KMS-11 (cell line): ENCODE measurements around the gene FXYD5.
A peak's percentile ranks its signal among the peaks of the same experiment; 100 is the strongest.

ENCODE experiments used
- H2AFZ ChIP-seq: fragments of 200-600 bp; sonication (generic); 2 replicates; pipeline ENCODE4 v1.6.1; 2016; ENCODE audit warnings: antibody characterized with exemption, mixed run types, low read depth
- H3K27ac ChIP-seq: fragments of 200-600 bp; sonication (generic); 2 replicates; pipeline ENCODE4 v1.6.1; 2016; ENCODE audit warnings: mild to moderate bottlenecking, mixed run types
- H3K27me3 ChIP-seq: fragments of 200-600 bp; sonication (generic); 2 replicates; pipeline ENCODE4 v1.6.1; 2017; ENCODE audit warnings: mild to moderate bottlenecking, low read depth, mixed run types, moderate library complexity; ENCODE audit not compliant: insufficient read depth
- H3K36me3 ChIP-seq: fragments of 200-600 bp; sonication (generic); 2 replicates; pipeline ENCODE4 v1.6.1; 2017; ENCODE audit warnings: mild to moderate bottlenecking, mixed run types; ENCODE audit not compliant: insufficient read depth
- H3K4me1 ChIP-seq: fragments of 200-600 bp; sonication (generic); 2 replicates; pipeline ENCODE4 v1.6.1; 2016; ENCODE audit warnings: mild to moderate bottlenecking, low read depth, mixed run types; ENCODE audit not compliant: poor library complexity, severe bottlenecking
- H3K4me2 ChIP-seq: fragments of 200-600 bp; sonication (generic); 2 replicates; pipeline ENCODE4 v1.7.0; 2016; ENCODE audit warnings: mild to moderate bottlenecking, mixed run types
- H3K4me3 ChIP-seq: fragments of 200-600 bp; sonication (generic); IDR thresholded peaks from 2 replicates; pipeline ENCODE4 v1.6.1; 2017; ENCODE audit warnings: low read depth, low read length, mixed read lengths; ENCODE audit not compliant: insufficient read depth
- H3K79me2 ChIP-seq: fragments of 200-600 bp; sonication (generic); 2 replicates; pipeline ENCODE4 v1.6.1; 2016; ENCODE audit warnings: low read depth, mixed run types; ENCODE audit not compliant: insufficient read depth
- H3K9ac ChIP-seq: fragments of 200-600 bp; sonication (generic); 2 replicates; pipeline ENCODE4 v1.6.1; 2016; ENCODE audit warnings: mild to moderate bottlenecking, mixed run types
- H4K20me1 ChIP-seq: fragments of 200-600 bp; sonication (generic); 2 replicates; pipeline ENCODE4 v1.6.1; 2016; ENCODE audit warnings: mild to moderate bottlenecking, mixed run types; ENCODE audit not compliant: insufficient read depth
- CTCF ChIP-seq: fragments of 200-600 bp; sonication (generic); conservative IDR thresholded peaks from 2 replicates; pipeline ENCODE4 v1.6.1; 2017; ENCODE audit warnings: low read depth, mild to moderate bottlenecking, antibody characterized with exemption, low read length, moderate library complexity, mixed read lengths

FXYD5 gene

GRCh38 chr19:35122687-35123551, 31.6 kb upstream of the FXYD5 start:
- no peaks in the 10 kb centered on the region for H4K20me1 ChIP-seq
- H2AFZ ChIP-seq = no peak overlapping the region
- no peaks in the 10 kb centered on the region for H3K4me1 ChIP-seq
- H3K27me3 ChIP-seq = peaks cover 56% of the 10 kb centered on the region
- H3K36me3 ChIP-seq = no peaks in the 10 kb centered on the region
- no peak overlapping the region for H3K4me3 ChIP-seq
- H3K79me2 ChIP-seq = no peaks in the 10 kb centered on the region
- no peak for TF ChIP-seq CTCF
- H3K27ac ChIP-seq = no peak overlapping the region
- no peak overlapping the region for H3K4me2 ChIP-seq
- no peak overlapping the region for H3K9ac ChIP-seq

GRCh38 chr19:35123573-35123972, 31.0 kb upstream of the FXYD5 start:
- Histone ChIP-seq H3K9ac (no peak overlapping the region), H3K4me1 (no peaks in the 10 kb centered on the region), H2AFZ (no peak overlapping the region), H3K36me3 (no peaks in the 10 kb centered on the region), H3K4me3 (no peak overlapping the region), H4K20me1 (no peaks in the 10 kb centered on the region), H3K79me2 (no peaks in the 10 kb centered on the region), H3K27ac (no peak overlapping the region), H3K4me2 (no peak overlapping the region), H3K27me3 (peaks cover 58% of the 10 kb centered on the region)
- TF ChIP-seq CTCF = no peak

GRCh38 chr19:35124098-35125060, 30.2 kb upstream of the FXYD5 start:
- H3K4me1 ChIP-seq = no peaks in the 10 kb centered on the region
- TF ChIP-seq CTCF = no peak
- peak overlapping the region; percentile 57; the same call in 1 of the 2 replicates for H2AFZ ChIP-seq
- no peaks in the 10 kb centered on the region for H3K79me2 ChIP-seq
- H4K20me1 ChIP-seq = no peaks in the 10 kb centered on the region
- H3K9ac ChIP-seq = no peak overlapping the region
- H3K36me3 ChIP-seq = no peaks in the 10 kb centered on the region
- H3K4me2 ChIP-seq = peak overlapping the region; percentile 34; the same call in 1 of the 2 replicates
- H3K4me3 ChIP-seq = no peak overlapping the region
- H3K27me3 ChIP-seq = peaks cover 57% of the 10 kb centered on the region
- H3K27ac ChIP-seq = no peak overlapping the region

GRCh38 chr19:35125270-35125717, 29.2 kb upstream of the FXYD5 start:
- no peaks in the 10 kb centered on the region for H3K36me3 ChIP-seq
- H3K27me3 ChIP-seq = peaks cover 63% of the 10 kb centered on the region
- H4K20me1 ChIP-seq = no peaks in the 10 kb centered on the region
- H2AFZ ChIP-seq = no peak overlapping the region
- no peak for TF ChIP-seq CTCF
- H3K4me2 ChIP-seq = no peak overlapping the region
- H3K4me3 ChIP-seq = no peak overlapping the region
- H3K9ac ChIP-seq = no peak overlapping the region
- H3K79me2 ChIP-seq = no peaks in the 10 kb centered on the region
- no peaks in the 10 kb centered on the region for H3K4me1 ChIP-seq
- no peak overlapping the region for H3K27ac ChIP-seq
